ENCODE data around the gene VAV1. TPM values are rescaled to one million over a fixed set of nuclear protein-coding genes. Genes with fewer than 3 reads are reported as not detected.

VAV1 gene
- total and polyA plus RNA-seq, 7 donors, result 0.20 to 1.8 (median 1.1) TPM

DNA sequence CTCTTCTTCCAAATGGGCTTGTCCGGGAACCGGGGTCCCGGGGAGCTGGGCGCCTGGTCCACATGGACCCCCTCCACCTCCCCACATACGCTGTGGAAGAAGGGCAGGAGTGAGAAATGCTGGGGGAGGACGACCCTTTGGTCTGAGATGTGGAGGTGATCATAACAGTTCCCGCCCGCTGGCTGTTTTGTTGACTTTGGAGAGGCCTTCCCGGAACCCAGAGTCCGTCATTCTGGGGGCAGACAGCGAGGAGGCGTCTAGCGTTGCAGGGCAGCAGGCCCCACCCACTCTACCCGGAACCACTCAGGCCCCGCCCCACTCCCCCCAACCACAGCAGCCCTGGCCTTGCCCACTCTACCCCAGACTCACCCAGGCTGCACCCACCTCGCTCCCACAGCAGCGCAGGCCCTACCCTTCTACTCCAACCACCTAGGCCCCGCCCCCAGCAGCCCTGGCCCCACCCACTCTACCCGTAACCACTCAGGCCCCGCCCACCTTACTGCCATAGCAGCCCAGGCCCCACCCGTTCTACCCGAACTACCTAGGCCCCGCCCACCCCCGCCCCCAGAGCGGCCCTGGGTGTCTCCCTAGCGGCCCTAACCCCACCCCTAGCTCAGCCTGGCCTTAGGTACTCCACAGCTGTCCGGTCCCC is 42.2 kb upstream of the VAV1 start:
- Histone ChIP-seq H3K4me1 (no peaks in the 10 kb centered on the region), H3K4me3 (no peak overlapping the region), H3K27ac (no peak overlapping the region), H3K9me3 (no peaks in the 10 kb centered on the region), H3K36me3 (ENCODE audit: insufficient read depth in 1 of 2, low read depth in 1 of 2) (peaks cover 0 to 42% of the 10 kb centered on the region in 2 donors), H3K27me3 (ENCODE audit: insufficient read depth in 3 of 3, low read length in 2 of 3) (no peaks in the 10 kb centered on the region)
- WGBS, 3 donors, result 73 to 74% (median 74%) methylated on average over 25 to 27 of the region's 27 CpGs
- ATAC-seq (peak; percentile 14 to 68 (median 46)), DNase-seq (peak in 1 of 2 donors; percentile 70)
- intact Hi-C loops (cut with DNase I), result loop anchor here in 1 of 2 donors (5.0 kb wide), 1 partner anchor 37 kb away; the partner anchor contains the start of gene SH2D3A
- TF ChIP-seq, protein P1, sequence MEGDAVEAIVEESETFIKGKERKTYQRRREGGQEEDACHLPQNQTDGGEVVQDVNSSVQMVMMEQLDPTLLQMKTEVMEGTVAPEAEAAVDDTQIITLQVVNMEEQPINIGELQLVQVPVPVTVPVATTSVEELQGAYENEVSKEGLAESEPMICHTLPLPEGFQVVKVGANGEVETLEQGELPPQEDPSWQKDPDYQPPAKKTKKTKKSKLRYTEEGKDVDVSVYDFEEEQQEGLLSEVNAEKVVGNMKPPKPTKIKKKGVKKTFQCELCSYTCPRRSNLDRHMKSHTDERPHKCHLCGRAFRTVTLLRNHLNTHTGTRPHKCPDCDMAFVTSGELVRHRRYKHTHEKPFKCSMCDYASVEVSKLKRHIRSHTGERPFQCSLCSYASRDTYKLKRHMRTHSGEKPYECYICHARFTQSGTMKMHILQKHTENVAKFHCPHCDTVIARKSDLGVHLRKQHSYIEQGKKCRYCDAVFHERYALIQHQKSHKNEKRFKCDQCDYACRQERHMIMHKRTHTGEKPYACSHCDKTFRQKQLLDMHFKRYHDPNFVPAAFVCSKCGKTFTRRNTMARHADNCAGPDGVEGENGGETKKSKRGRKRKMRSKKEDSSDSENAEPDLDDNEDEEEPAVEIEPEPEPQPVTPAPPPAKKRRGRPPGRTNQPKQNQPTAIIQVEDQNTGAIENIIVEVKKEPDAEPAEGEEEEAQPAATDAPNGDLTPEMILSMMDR (IDR thresholded peaks at IDR 0.05), result no peak

DNA sequence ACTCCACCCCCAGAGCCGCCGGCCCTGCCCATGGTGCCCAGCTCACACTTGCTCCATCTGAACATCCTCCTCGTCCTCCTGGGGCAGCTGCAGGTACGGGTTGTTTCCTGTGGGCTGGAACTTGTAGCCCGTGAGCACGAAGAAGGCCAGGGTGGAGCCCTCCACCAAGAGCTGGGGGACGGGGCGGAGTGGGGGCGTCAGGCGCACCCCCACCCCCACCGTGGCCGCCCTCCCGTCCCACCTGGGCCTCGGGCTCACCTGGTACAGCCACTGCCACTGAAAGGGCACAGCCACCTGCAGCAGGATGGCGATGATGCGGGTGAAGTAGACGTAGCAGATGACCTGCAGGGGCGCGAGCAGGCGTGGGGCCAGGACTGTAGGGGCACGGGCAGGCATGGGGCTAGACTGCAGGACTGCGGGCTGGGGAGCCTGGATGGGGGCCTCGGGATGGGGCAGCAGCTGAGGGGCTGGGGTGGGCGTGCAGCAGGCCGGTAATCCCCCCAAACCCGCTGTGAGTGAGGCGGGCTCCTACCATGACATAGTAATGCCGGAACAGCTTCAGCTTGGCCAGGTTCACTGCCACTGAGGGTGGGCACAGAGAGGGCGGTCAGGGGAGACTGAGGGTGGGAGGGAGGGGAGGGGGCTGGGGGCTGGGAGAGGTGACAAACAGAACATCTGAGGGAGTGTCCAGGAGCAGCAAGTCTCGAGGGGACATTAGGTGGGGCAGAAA is 41.4 kb upstream of the VAV1 start:
- H3K9me3 ChIP-seq, result no peaks in the 10 kb centered on the region
- intact Hi-C loops (cut with DNase I), result loop anchor here in 1 of 2 donors (5.0 kb wide), 1 partner anchor 36 kb away; the partner anchor contains the start of gene SH2D3A
- TF ChIP-seq, protein P1 (IDR thresholded peaks at IDR 0.05), result no peak
- DNase-seq (peak in 1 of 2 donors; percentile 57), ATAC-seq (no peak)
- 85 to 87% (median 86%) methylated on average over 24 to 30 of the region's 30 CpGs for WGBS, 3 donors
- H3K36me3 ChIP-seq (ENCODE audit: insufficient read depth in 1 of 2, low read depth in 1 of 2), result peaks cover 0 to 44% of the 10 kb centered on the region in 2 donors
- H3K4me1 ChIP-seq, result peaks cover 1% of the 10 kb centered on the region
- H3K4me3 ChIP-seq, result no peak overlapping the region
- no peaks in the 10 kb centered on the region for H3K27me3 ChIP-seq (ENCODE audit: insufficient read depth in 3 of 3, low read length in 2 of 3)
- no peak overlapping the region for H3K27ac ChIP-seq

DNA sequence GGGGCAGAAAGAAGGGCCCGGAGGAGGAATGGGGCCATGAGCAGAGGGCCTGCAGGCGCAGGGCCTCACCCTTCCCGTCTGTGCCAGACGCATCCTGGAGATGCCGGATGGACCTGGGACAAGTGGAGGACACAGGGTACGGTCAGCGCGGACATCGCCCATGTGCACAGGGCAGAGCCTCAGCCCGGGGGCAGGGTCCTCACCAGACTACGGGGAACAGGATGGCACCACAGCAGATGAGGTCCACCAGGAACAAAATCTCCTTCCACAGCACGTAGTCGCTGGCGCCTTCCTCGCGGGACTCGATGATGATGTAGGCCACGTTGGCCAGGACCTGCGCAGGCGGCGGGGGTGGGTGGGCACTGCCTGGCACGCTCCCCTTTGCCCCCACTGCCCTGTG is 40.7 kb upstream of the VAV1 start:
- intact Hi-C loops (cut with DNase I), result loop anchor here in 1 of 2 donors (5.0 kb wide), 1 partner anchor 35 kb away; the partner anchor contains the start of gene SH2D3A
- Histone ChIP-seq H3K27ac (no peak overlapping the region), H3K4me1 (peaks cover 5% of the 10 kb centered on the region), H3K9me3 (no peaks in the 10 kb centered on the region), H3K27me3 (ENCODE audit: insufficient read depth in 3 of 3, low read length in 2 of 3) (no peaks in the 10 kb centered on the region), H3K36me3 (ENCODE audit: insufficient read depth in 1 of 2, low read depth in 1 of 2) (peaks cover 0 to 44% of the 10 kb centered on the region in 2 donors), H3K4me3 (no peak overlapping the region)
- WGBS, 3 donors, result 89 to 90% (median 90%) methylated on average over 22 of the region's 22 CpGs
- ATAC-seq (no peak), DNase-seq (peak in 1 of 2 donors; percentile 45)
- TF ChIP-seq, protein P1 (IDR thresholded peaks at IDR 0.05), result no peak

DNA sequence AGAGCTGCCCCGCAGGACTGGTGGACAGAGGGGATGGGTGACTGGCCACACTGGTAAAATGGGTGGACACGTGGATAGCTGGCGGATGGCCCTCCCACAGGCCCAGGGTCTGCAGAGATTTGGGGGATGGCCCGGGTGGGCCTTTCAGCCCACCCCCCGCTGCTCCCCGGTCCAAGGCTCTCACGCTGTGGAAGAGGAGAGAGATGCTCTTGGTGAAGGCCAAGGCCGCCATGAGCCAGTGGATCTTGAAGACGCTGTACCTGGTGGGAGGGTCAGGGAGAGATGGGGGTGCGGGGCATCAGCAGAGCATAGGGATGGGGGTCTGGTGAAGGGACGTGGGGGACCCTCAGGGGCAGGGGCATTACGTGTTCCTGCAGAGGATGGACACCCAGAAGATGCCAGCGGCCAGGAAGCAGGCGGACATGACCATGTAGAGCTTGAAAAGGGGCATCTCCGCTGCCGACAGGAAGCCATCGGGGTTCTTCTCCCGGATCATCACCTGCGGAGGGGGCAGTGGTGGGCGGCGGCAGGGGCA is 39.6 kb upstream of the VAV1 start:
- intact Hi-C loops (cut with DNase I), result loop anchor here in 1 of 2 donors (5.0 kb wide), 1 partner anchor 34 kb away; the partner anchor contains the start of gene SH2D3A
- TF ChIP-seq, protein P1 (IDR thresholded peaks at IDR 0.05), result no peak
- peak in 1 of 2 donors; percentile 45 for DNase-seq
- Histone ChIP-seq H3K27me3 (ENCODE audit: insufficient read depth in 3 of 3, low read length in 2 of 3) (no peaks in the 10 kb centered on the region), H3K27ac (no peak overlapping the region), H3K4me1 (peaks cover 5% of the 10 kb centered on the region), H3K9me3 (no peaks in the 10 kb centered on the region), H3K4me3 (no peak overlapping the region), H3K36me3 (ENCODE audit: insufficient read depth in 1 of 2, low read depth in 1 of 2) (peaks cover 0 to 44% of the 10 kb centered on the region in 2 donors)
- no peak for ATAC-seq
- 87 to 89% (median 89%) methylated on average over 15 to 21 of the region's 21 CpGs for WGBS, 3 donors

Measured in psoas muscle (tissue), 8 donors.